ENCODE results near the gene UBE3D.

Gene UBE3D

DNA sequence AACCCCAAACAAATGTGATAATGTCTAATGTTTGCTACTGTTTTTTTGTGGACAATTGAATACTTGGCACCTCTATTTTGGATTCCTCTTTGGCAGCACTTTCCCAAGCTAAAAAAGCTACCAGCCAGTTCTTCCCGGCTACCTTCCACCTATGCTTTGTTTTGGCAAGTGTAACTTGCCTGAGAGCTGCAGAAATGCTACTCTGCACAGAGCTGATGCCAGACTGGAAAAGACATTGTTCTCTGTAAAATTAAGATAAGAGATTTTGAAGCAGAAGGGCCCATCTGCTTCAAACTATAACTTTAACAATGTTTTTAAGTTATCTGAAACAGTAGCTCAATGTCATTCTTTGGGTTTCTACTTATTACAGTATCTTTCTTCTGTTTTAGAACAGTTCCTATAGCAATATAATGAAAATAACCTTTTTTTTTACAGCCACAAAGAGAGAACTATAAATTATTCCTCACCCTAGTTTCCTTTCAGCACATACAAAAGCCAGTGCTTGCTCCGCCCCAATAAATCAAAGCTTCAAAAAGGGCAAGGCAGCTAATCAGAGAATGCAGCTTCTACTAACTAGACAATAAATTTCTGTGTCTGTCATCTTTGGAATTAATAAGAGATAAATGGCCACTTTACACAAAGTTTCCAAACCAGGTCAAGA is 183.1 kb downstream of the UBE3D start:
- TF ChIP-seq, protein P1, sequence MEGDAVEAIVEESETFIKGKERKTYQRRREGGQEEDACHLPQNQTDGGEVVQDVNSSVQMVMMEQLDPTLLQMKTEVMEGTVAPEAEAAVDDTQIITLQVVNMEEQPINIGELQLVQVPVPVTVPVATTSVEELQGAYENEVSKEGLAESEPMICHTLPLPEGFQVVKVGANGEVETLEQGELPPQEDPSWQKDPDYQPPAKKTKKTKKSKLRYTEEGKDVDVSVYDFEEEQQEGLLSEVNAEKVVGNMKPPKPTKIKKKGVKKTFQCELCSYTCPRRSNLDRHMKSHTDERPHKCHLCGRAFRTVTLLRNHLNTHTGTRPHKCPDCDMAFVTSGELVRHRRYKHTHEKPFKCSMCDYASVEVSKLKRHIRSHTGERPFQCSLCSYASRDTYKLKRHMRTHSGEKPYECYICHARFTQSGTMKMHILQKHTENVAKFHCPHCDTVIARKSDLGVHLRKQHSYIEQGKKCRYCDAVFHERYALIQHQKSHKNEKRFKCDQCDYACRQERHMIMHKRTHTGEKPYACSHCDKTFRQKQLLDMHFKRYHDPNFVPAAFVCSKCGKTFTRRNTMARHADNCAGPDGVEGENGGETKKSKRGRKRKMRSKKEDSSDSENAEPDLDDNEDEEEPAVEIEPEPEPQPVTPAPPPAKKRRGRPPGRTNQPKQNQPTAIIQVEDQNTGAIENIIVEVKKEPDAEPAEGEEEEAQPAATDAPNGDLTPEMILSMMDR (IDR thresholded peaks at IDR 0.05; ENCODE audit: insufficient read depth, low read depth, low read length, missing control alignments), result no peak
- no peak for DNase-seq (ENCODE audit: low read depth)
- no peak overlapping the region for H3K4me3 ChIP-seq (ENCODE audit: low read depth, low read length)

DNA sequence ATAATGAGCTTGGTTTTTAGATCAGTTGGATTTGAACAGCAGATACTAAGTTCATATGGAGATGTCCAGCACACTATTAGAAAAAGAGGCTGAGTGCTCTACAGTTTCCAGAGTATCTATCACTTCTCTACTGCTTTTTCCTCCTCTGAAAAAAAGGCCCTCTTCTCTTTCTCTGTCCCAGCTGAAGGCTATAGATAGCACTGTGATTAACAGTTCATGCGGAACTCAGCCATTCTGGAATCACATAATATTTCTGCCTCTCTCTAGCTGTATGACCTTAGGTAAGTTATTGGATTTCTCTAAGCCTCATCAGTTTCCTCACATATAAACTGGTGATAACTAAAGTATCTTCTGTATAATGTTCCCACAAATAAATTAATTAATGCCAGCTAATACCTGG is 184.1 kb downstream of the UBE3D start:
- TF ChIP-seq, protein P1 (IDR thresholded peaks at IDR 0.05; ENCODE audit: insufficient read depth, low read depth, low read length, missing control alignments), result no peak
- DNase-seq (ENCODE audit: low read depth), result no peak
- no peak overlapping the region for H3K4me3 ChIP-seq (ENCODE audit: low read depth, low read length)

DNA sequence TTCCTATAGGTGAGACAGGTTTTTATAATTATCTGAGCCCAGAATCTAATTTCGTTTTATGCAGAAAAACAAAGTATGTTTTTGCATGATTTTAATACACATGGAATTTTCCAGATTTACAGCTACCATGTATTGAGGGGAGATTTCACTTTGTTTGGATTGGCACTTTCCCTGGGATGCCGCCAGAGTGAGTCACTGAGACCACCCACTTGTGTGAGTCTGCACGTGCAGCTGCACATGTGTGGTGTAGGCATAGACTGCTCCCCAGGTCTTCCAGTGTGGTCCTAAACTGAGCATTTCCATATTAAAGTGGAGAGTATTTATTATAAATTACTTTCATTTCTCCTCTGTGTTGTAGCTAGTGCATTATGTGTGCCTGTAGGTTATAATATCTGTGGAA is 186.8 kb downstream of the UBE3D start:
- TF ChIP-seq, protein P1 (IDR thresholded peaks at IDR 0.05; ENCODE audit: insufficient read depth, low read depth, low read length, missing control alignments), result no peak
- no peak overlapping the region for H3K4me3 ChIP-seq (ENCODE audit: low read depth, low read length)
- DNase-seq (ENCODE audit: low read depth), result no peak

DNA sequence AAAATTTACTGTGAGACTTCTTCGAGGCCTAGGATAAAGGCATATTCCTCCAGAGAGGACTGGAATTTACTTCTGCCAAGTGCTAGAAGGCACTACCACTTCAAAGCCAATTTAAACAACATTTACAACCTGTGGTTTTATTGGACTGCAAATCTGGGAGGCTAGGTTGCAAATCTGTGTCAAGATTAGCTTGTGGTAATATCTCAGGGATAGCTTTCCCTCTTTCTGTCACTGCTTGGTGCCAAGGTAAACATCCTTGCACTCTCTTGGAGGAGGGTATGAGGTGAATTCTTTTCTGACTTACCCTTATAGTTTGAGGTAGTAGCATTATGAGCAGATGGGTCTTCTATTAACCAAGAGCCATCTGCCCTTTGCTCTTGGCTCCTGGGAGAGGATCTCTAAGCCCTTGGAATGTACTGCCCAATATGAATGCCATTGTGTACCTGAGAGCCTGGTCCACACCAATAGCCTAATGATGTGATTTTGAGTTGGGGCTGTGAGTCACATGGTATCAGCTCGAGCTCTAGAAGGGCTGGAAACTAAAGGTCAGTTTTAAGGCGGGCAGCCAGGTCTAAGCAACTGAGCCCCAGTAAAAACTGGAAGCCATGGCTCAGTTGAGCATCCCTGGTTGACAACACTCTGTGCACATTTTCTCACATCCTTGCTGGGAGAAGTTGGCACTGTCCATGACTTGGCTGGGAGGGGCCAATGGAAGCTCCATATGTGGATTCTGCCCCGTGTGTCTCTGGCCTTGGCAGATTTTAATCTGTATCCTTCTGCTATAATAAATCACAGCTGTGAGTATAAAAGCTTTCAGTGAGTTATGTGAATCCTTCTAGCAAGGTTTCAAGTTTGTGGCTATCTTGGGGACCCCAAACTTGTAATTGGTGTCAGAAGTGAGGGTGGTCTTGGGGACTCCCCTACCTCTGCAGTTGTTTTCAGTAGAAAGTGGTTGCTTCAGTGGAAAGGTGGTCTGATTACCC is 188.1 kb downstream of the UBE3D start:
- TF ChIP-seq, protein P1 (IDR thresholded peaks at IDR 0.05; ENCODE audit: insufficient read depth, low read depth, low read length, missing control alignments), result no peak
- no peak for DNase-seq (ENCODE audit: low read depth)
- H3K4me3 ChIP-seq (ENCODE audit: low read depth, low read length), result no peak overlapping the region

DNA sequence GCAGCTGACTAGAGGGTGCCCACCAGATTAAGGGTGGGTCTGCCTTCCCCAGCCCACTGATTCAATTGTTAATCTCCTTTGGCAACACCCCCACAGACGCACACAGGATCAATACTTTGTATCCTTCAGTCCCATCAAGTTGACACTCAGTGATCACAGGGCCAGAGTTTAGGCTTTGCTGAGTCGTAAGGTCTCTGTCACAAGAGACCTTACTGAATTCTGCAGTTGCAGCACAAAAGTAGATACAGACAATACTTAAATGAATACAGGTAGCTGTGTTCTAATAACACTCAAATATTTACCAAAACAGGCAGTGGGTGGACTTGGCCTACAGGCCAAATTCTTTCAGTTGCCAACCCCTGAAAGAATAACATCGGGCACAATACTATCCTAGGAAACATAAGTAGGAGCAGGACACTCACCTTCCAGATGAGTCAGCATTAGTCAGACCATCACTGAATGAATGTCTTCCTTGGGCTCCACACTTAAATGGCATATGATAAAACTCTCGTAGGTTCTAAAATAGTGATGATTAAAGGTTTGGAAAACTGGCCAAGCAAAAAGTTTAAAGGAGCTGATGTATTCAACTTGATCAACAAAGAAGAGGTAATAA is 190.0 kb downstream of the UBE3D start:
- DNase-seq (ENCODE audit: low read depth), result no peak

DNA sequence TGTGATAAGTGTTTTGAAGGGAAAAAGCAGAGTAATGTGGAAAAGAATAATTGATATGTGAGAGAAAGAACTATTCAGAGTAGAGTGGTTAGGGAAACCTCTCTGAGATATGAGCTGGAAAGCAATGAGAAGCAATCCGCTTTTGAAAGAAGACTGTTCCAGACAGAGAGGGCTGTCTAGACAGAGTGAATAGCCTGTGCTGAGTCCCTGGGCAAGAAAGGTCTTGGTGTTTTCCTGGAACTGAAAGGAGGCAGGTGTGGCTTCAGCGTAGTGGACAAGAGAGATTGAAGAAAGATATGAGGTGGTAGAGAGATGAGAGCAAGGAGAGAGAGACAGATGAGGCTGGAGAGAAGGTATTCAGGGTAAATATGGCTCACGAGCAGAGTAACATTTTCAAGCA is 190.8 kb downstream of the UBE3D start:
- TF ChIP-seq, protein P1 (IDR thresholded peaks at IDR 0.05; ENCODE audit: insufficient read depth, low read depth, low read length, missing control alignments), result no peak

More for the DNA sequence above, 190.0 kb downstream of the UBE3D start:
- no peak overlapping the region for H3K4me3 ChIP-seq (ENCODE audit: low read depth, low read length)
- TF ChIP-seq, protein P1 (IDR thresholded peaks at IDR 0.05; ENCODE audit: insufficient read depth, low read depth, low read length, missing control alignments), result no peak

More for the DNA sequence above, 190.8 kb downstream of the UBE3D start:
- no peak for DNase-seq (ENCODE audit: low read depth)
- no peak overlapping the region for H3K4me3 ChIP-seq (ENCODE audit: low read depth, low read length)
